CD4-positive, alpha-beta memory T cell (primary cell): ENCODE data around the gene PIK3R2. TPM values are rescaled to one million over a fixed set of nuclear protein-coding genes. Genes with fewer than 3 reads are reported as not detected.

ENCODE experiments used
- CTCF ChIA-PET: fragments of 350-600 bp; sonication (Branson Sonifier 250); formaldehyde crosslinking; loops from one replicate; lab custom pipeline; 2021; ENCODE audit warnings: inconsistent platforms; ENCODE audit not compliant: partially characterized antibody; lab: Charles Lee
- POLR2A ChIA-PET: fragments of 350-600 bp; sonication (Branson Sonifier 250); formaldehyde crosslinking; loops from one replicate; lab custom pipeline; 2021; ENCODE audit not compliant: partially characterized antibody; lab: Charles Lee
- DNase-seq, 5 donors: peaks; one replicate each; pipeline versions ENCODE4 v3.0.0 to v3.0.0-alpha.2; 2020 to 2022; ENCODE audit warnings: mixed read lengths in 1 of 5
- H3K27ac ChIP-seq: one replicate; pipeline ENCODE4 v1.7.0; 2013; ENCODE audit warnings: low read depth, low read length
- H3K27me3 ChIP-seq: 2 replicates; pipeline ENCODE4 v1.7.0; 2013; ENCODE audit warnings: mild to moderate bottlenecking, low read length, moderate library complexity; ENCODE audit not compliant: insufficient read depth
- H3K36me3 ChIP-seq: 2 replicates; pipeline ENCODE4 v1.7.0; 2013; ENCODE audit warnings: mild to moderate bottlenecking, low read length, moderate library complexity; ENCODE audit not compliant: insufficient read depth
- H3K4me1 ChIP-seq: 2 replicates; pipeline ENCODE4 v1.7.0; 2013; ENCODE audit warnings: mild to moderate bottlenecking, low read length, moderate library complexity; ENCODE audit not compliant: insufficient read depth
- H3K4me3 ChIP-seq, 2 donors: one replicate each; pipeline ENCODE4 v1.7.0; 2013; ENCODE audit warnings: low read length in 2 of 2, mild to moderate bottlenecking in 1 of 2
- H3K9me3 ChIP-seq, 2 donors: one replicate each; pipeline ENCODE4 v1.7.0; 2013; ENCODE audit warnings: low read length in 2 of 2, control low read depth in 1 of 2; ENCODE audit not compliant: control insufficient read depth in 1 of 2
- H3K27ac Mint-ChIP-seq, 7 donors: one replicate each; pipeline ENCODE4 v1.8.0; 2020 to 2021; ENCODE audit warnings: mixed read lengths in 7 of 7, mild to moderate bottlenecking in 6 of 7, inconsistent platforms in 3 of 7, moderate library complexity in 3 of 7
- H3K27me3 Mint-ChIP-seq, 2 donors: one replicate each; pipeline ENCODE4 v1.8.0; 2020 to 2021; ENCODE audit warnings: mixed read lengths in 2 of 2
- H3K36me3 Mint-ChIP-seq, 2 donors: one replicate each; pipeline ENCODE4 v1.8.0; 2020 to 2021; ENCODE audit warnings: mixed read lengths in 2 of 2, inconsistent platforms in 1 of 2, mild to moderate bottlenecking in 1 of 2
- H3K4me1 Mint-ChIP-seq, 4 donors: one replicate each; pipeline ENCODE4 v1.8.0; 2020 to 2021; ENCODE audit warnings: mixed read lengths in 4 of 4, mild to moderate bottlenecking in 1 of 4
- H3K4me3 Mint-ChIP-seq, 8 donors: one replicate each; pipeline ENCODE4 v1.8.0; 2020 to 2021; ENCODE audit warnings: mixed read lengths in 8 of 8, mild to moderate bottlenecking in 7 of 8, moderate library complexity in 6 of 8, inconsistent platforms in 3 of 8
- H3K9me3 Mint-ChIP-seq, 8 donors: one replicate each; pipeline ENCODE4 v1.8.0; 2020 to 2021; ENCODE audit warnings: mixed read lengths in 8 of 8, mild to moderate bottlenecking in 5 of 8, inconsistent platforms in 3 of 8, moderate library complexity in 1 of 8
- intact Hi-C: fragments of 100-400 bp; cut with micrococcal nuclease; formaldehyde crosslinking; loops from one replicate; pipeline ENCODE4 v1.15.1; 2023
- polyA plus RNA-seq, 2 donors: library from polyadenylated mRNA; unstranded; fragments of 300-500 nt; fragmentation: Illumina TruSeq; gene quantifications; one replicate each; pipeline ENCODE4 v1.2.3, GENCODE V29; 2021
- total RNA-seq, 2 experiments: library from RNA; stranded (reverse); gene quantifications; one replicate each; pipeline ENCODE4 v1.2.3, GENCODE V29; 2021

The PIK3R2 gene
- total and polyA plus RNA-seq, 4 experiments from 2014 or later: 1.5 to 23.0 (median 12.4) TPM

DNA sequence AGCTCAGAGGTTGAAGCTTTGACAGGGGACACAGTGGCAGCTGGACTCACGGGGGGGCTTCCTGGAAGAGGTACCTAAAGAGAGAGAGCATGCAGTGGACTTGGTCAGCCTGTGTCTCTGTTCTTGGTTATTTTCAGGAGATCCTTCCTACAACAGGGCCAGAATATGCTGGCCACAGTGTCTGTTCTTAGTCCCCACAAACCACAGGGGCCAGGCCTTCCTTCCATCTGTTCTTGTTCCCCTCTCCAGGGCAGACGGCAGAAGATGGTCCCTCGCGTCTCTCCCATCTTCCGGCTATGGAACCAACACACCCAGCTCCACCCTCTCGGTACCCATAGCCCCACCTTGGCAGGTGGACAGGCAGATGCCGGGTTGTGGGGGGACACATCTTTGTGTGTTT is 30.5 kb upstream of the PIK3R2 start:
- no peaks in the 10 kb centered on the region for H3K9me3 Mint-ChIP-seq
- intact Hi-C loops: no loop called here
- Histone ChIP-seq H3K9me3 (no peaks in the 10 kb centered on the region), H3K36me3 (peaks cover 42% of the 10 kb centered on the region), H3K27me3 (no peaks in the 10 kb centered on the region), H3K4me1 (peaks cover 32% of the 10 kb centered on the region), H3K4me3 (no peak overlapping the region), H3K27ac (peak overlapping the region; percentile 3)
- peaks cover 13 to 35% (median 21%) of the 10 kb centered on the region in 4 donors for H3K4me1 Mint-ChIP-seq
- ChIA-PET POLR2A (interaction anchor here (0.6 to 8.4 kb wide), 3 partner anchors 29 to 203 kb away, joined by 3 to 85 read pairs (median 4); partner anchors contain the start of gene PIK3R2), CTCF (interaction anchor here (0.9 to 1.8 kb wide), 3 partner anchors 9 to 46 kb away, joined by 3 to 9 read pairs (median 4); no protein-coding TSS in a partner anchor)
- H3K27ac Mint-ChIP-seq: peak overlapping the region in 2 of 7 donors; percentile 70 to 78
- no peak for DNase-seq
- H3K36me3 Mint-ChIP-seq: peaks cover 13 to 40% of the 10 kb centered on the region in 2 donors
- H3K27me3 Mint-ChIP-seq: no peaks in the 10 kb centered on the region
- no peak overlapping the region for H3K4me3 Mint-ChIP-seq

DNA sequence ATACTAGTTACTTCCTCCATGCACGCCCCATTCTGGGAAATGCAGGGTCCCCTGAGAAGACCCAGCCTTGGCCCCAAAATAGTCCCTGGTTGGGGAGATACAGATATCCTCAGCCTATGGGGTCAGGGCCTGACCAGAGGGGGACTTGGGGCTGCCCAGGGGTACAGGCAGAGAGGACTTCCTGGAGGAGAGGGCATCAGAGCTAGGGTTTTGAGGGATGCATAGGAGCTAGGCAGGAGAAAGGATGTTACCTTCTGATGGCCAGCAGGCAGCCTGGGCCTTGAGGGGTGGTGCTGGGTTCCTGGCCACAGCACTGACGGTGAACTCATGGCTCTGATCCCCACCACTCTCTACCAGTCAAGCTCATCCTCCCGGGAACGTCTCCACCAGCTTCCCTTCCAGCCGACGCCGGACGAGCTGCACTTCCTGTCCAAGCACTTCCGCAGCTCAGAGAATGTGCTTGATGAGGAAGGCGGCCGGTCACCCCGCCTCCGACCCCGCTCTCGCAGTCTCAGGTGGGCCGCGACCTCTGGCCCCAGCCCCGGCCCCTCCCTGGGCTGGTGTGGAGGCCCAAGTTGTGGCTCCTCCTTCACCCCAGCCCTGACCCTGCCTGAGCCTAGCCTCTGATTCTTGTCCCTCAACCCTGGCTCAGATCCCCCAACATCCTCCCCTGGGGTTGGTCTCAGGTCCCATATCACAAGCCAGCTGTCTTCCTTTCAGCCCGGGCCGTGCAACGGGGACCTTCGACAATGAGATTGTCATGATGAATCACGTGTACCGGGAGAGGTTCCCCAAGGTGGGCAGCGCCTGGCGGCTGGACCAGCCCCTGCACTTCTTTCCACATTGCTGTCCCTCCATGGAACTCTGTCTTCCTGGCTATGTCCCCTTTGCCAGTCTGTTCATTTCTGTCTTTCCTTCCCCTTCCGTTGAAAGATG is 29.8 kb upstream of the PIK3R2 start:
- ChIA-PET CTCF (interaction anchor here (0.5 to 1.8 kb wide), 4 partner anchors 10 to 205 kb away, joined by 3 to 9 read pairs (median 4); no protein-coding TSS in a partner anchor), POLR2A (interaction anchor here (8.4 kb wide), 1 partner anchor 29 kb away, joined by 85 read pairs; the partner anchor contains the start of gene PIK3R2)
- Mint-ChIP-seq H3K27ac (peak overlapping the region in 3 of 7 donors; percentile 52 to 78 (median 70)), H3K36me3 (peaks cover 13 to 44% of the 10 kb centered on the region in 2 donors), H3K4me3 (no peak overlapping the region), H3K4me1 (peaks cover 11 to 33% (median 18%) of the 10 kb centered on the region in 4 donors), H3K27me3 (no peaks in the 10 kb centered on the region), H3K9me3 (no peaks in the 10 kb centered on the region)
- H3K9me3 ChIP-seq: no peaks in the 10 kb centered on the region
- DNase-seq: no peak
- no peaks in the 10 kb centered on the region for H3K27me3 ChIP-seq
- intact Hi-C loops: no loop called here
- H3K27ac ChIP-seq: peak overlapping the region; percentile 3
- H3K4me3 ChIP-seq: no peak overlapping the region
- peaks cover 30% of the 10 kb centered on the region for H3K4me1 ChIP-seq
- H3K36me3 ChIP-seq: peaks cover 46% of the 10 kb centered on the region

DNA sequence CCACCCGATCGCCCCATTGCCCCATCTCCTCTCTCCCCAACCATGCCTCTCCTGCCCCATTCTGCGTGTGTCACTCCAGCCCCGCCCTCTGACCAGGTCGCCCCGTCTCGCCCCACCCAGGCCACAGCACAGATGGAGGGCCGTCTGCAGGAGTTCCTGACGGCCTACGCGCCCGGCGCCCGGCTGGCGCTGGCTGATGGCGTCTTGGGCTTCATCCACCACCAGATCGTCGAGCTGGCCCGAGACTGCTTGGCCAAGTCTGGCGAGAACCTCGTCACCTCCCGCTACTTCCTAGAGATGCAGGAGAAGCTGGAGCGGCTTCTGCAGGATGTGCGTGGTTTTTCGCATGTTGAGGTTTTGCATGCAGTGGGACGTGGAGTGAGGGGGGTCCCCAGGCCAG is 29.1 kb upstream of the PIK3R2 start:
- H3K4me3 ChIP-seq: no peak overlapping the region
- H3K9me3 Mint-ChIP-seq: no peaks in the 10 kb centered on the region
- no peaks in the 10 kb centered on the region for H3K9me3 ChIP-seq
- intact Hi-C loops: no loop called here
- H3K27me3 ChIP-seq: no peaks in the 10 kb centered on the region
- H3K4me1 ChIP-seq: peaks cover 24% of the 10 kb centered on the region
- H3K4me3 Mint-ChIP-seq: no peak overlapping the region
- peaks cover 11 to 30% (median 16%) of the 10 kb centered on the region in 4 donors for H3K4me1 Mint-ChIP-seq
- H3K27ac ChIP-seq: no peak overlapping the region
- POLR2A ChIA-PET: interaction anchor here (0.9 to 2.6 kb wide), 2 partner anchors 12 to 28 kb away, joined by 3 to 8 read pairs; partner anchors contain the start of gene PIK3R2
- H3K27me3 Mint-ChIP-seq: no peaks in the 10 kb centered on the region
- peak overlapping the region in 1 of 7 donors; percentile 41 for H3K27ac Mint-ChIP-seq
- H3K36me3 ChIP-seq: peaks cover 53% of the 10 kb centered on the region
- H3K36me3 Mint-ChIP-seq: peaks cover 19 to 45% of the 10 kb centered on the region in 2 donors
- CTCF ChIA-PET: interaction anchor here (0.5 to 3.1 kb wide), 2 partner anchors 11 to 204 kb away, joined by 3 to 17 read pairs; no protein-coding TSS in a partner anchor
- DNase-seq: no peak

DNA sequence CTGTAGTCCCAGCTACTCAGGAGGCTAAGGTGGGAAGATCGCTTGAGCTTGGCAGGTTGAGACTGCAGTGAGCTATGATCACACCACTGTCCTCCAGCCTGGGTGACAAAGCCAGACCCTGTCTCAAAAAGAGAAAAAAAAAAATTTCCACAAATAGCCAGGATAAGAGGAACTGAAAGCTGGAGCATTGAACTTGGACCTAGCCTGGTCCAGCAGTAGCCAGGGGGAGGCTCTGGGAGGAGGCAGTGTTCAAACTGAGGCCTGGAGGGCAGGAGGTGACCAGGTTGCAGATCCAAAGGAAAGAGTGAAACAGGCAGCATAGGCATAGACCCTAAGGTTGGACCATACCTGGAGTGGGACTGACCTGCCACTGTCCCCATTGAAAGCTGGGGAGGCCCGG is 26.9 kb upstream of the PIK3R2 start:
- Mint-ChIP-seq H3K4me3 (no peak overlapping the region), H3K9me3 (no peaks in the 10 kb centered on the region), H3K36me3 (peaks cover 31 to 49% of the 10 kb centered on the region in 2 donors), H3K27ac (peak overlapping the region in 5 of 7 donors; percentile 6 to 91 (median 69)), H3K4me1 (peaks cover 0 to 7% (median under 1%) of the 10 kb centered on the region in 4 donors), H3K27me3 (no peaks in the 10 kb centered on the region)
- H3K27me3 ChIP-seq: no peaks in the 10 kb centered on the region
- intact Hi-C loops: no loop called here
- peaks cover 1% of the 10 kb centered on the region for H3K4me1 ChIP-seq
- H3K9me3 ChIP-seq: no peaks in the 10 kb centered on the region
- ChIA-PET POLR2A (interaction anchor here (0.6 to 2.6 kb wide), 3 partner anchors 26 to 35 kb away, joined by 4 to 8 read pairs (median 4); partner anchors contain the start of gene PIK3R2), CTCF (interaction anchor here (1.0 to 3.1 kb wide), 4 partner anchors 12 to 35 kb away, joined by 3 to 17 read pairs (median 5); no protein-coding TSS in a partner anchor)
- no peak for DNase-seq
- no peak overlapping the region for H3K27ac ChIP-seq
- H3K36me3 ChIP-seq: peaks cover 73% of the 10 kb centered on the region
- H3K4me3 ChIP-seq: no peak overlapping the region

DNA sequence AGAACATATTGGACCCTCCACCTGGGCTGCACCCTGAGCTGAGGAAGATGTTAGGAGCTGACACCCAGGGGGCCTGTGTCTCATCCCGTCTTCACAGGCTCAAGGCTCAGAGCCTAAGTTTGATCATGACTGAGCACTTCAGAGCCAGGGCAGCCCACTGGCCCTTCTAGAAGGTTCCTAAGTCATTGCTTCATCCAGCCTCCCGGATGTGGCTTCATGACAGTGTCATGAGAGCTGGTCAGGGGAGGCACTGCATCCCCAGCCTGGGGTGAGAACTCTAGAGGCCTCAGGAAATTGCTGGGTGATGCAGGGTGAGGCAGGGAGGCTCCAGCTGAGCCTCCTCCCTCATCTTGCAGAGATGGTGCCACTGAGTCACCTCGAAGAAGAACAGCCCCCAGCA is 24.9 kb upstream of the PIK3R2 start:
- no peaks in the 10 kb centered on the region for H3K9me3 Mint-ChIP-seq
- H3K27ac Mint-ChIP-seq: no peak overlapping the region
- Histone ChIP-seq H3K9me3 (no peaks in the 10 kb centered on the region), H3K4me1 (no peaks in the 10 kb centered on the region), H3K27me3 (no peaks in the 10 kb centered on the region), H3K4me3 (no peak overlapping the region), H3K27ac (no peak overlapping the region), H3K36me3 (peaks cover 70% of the 10 kb centered on the region)
- intact Hi-C loops: no loop called here
- peaks cover 0 to 4% (median under 1%) of the 10 kb centered on the region in 4 donors for H3K4me1 Mint-ChIP-seq
- no peak for DNase-seq
- H3K36me3 Mint-ChIP-seq: peaks cover 41 to 54% of the 10 kb centered on the region in 2 donors
- ChIA-PET POLR2A (interaction anchor here (0.8 to 1.8 kb wide), 4 partner anchors 9 to 41 kb away, joined by 3 to 4 read pairs (median 4); partner anchors contain the start of gene IL12RB1), CTCF (interaction anchor here (1.2 to 2.2 kb wide), 2 partner anchors 16 to 24 kb away, joined by 3 to 6 read pairs; no protein-coding TSS in a partner anchor)
- no peak overlapping the region for H3K4me3 Mint-ChIP-seq
- H3K27me3 Mint-ChIP-seq: no peaks in the 10 kb centered on the region

- peaks cover 0 to 4% (median 0%) of the 10 kb centered on the region in 4 donors for H3K4me1 Mint-ChIP-seq
- Histone ChIP-seq H3K36me3 (peaks cover 67% of the 10 kb centered on the region), H3K4me3 (no peak overlapping the region), H3K4me1 (no peaks in the 10 kb centered on the region), H3K27me3 (no peaks in the 10 kb centered on the region), H3K27ac (no peak overlapping the region), H3K9me3 (no peaks in the 10 kb centered on the region)
- no peak overlapping the region for H3K4me3 Mint-ChIP-seq
- H3K9me3 Mint-ChIP-seq: no peaks in the 10 kb centered on the region
- ChIA-PET POLR2A (interaction anchor here (0.8 to 1.3 kb wide), 3 partner anchors 10 to 42 kb away, joined by 3 to 4 read pairs (median 3); partner anchors contain the start of gene IL12RB1), CTCF (interaction anchor here (1.2 kb wide), 1 partner anchor 17 kb away, joined by 3 read pairs; no protein-coding TSS in a partner anchor)
- intact Hi-C loops: no loop called here
- H3K27me3 Mint-ChIP-seq: no peaks in the 10 kb centered on the region
- H3K27ac Mint-ChIP-seq: no peak overlapping the region
- H3K36me3 Mint-ChIP-seq: peaks cover 37 to 51% of the 10 kb centered on the region in 2 donors
- no peak for DNase-seq
These were observed 24.2 kb upstream of the PIK3R2 start for GRCh38 chr19:18128805-18129204.
